MM.1S (cell line): ENCODE data around the gene USP38.

Experiments
- CTCF ChIP-seq: fragments of 300-600 bp; sonication (generic); IDR thresholded peaks from 2 replicates; pipeline ENCODE4 v1.5.1; 2016; ENCODE audit warnings: antibody characterized with exemption, low read length, mixed read lengths
- EZH2 ChIP-seq: fragments of 300-600 bp; sonication (generic); optimal IDR thresholded peaks from 2 replicates; pipeline ENCODE3; 2017; ENCODE audit warnings: low read depth, mild to moderate bottlenecking, antibody characterized with exemption, low read length, mixed read lengths
- EZH2phosphoT487 ChIP-seq: fragments of 300-600 bp; sonication (generic); IDR thresholded peaks from 2 replicates; pipeline ENCODE4 v1.6.1; 2018; ENCODE audit warnings: antibody characterized with exemption, low read length

GRCh38 chr4:143260750-143261149 is 76.0 kb downstream of the USP38 start:
- TF ChIP-seq CTCF (no peak), EZH2phosphoT487 (no peak), EZH2 (no peak)
